Activated naive CD8-positive, alpha-beta T cell (primary cell): ENCODE data around the gene IRX4.
"Not testable (repeated sequence)": the region's sequence is repeated elsewhere in the genome, so short reads cannot be mapped to it uniquely, and the experiment has no call there.

Experiments used
- H3K27ac Mint-ChIP-seq: one replicate; pipeline ENCODE4 v1.8.0; 2021; ENCODE audit warnings: mixed read lengths
- H3K27me3 Mint-ChIP-seq: one replicate; pipeline ENCODE4 v1.8.0; 2021; ENCODE audit warnings: mixed read lengths
- H3K36me3 Mint-ChIP-seq: one replicate; pipeline ENCODE4 v1.8.0; 2021; ENCODE audit warnings: mixed read lengths
- H3K4me1 Mint-ChIP-seq: one replicate; pipeline ENCODE4 v1.8.0; 2021; ENCODE audit warnings: low read depth, mixed read lengths
- H3K4me3 Mint-ChIP-seq: one replicate; pipeline ENCODE4 v1.8.0; 2021; ENCODE audit warnings: mild to moderate bottlenecking, mixed read lengths
- H3K9me3 Mint-ChIP-seq: one replicate; pipeline ENCODE4 v1.8.0; 2021; ENCODE audit warnings: low read depth, mixed read lengths

Gene IRX4

DNA sequence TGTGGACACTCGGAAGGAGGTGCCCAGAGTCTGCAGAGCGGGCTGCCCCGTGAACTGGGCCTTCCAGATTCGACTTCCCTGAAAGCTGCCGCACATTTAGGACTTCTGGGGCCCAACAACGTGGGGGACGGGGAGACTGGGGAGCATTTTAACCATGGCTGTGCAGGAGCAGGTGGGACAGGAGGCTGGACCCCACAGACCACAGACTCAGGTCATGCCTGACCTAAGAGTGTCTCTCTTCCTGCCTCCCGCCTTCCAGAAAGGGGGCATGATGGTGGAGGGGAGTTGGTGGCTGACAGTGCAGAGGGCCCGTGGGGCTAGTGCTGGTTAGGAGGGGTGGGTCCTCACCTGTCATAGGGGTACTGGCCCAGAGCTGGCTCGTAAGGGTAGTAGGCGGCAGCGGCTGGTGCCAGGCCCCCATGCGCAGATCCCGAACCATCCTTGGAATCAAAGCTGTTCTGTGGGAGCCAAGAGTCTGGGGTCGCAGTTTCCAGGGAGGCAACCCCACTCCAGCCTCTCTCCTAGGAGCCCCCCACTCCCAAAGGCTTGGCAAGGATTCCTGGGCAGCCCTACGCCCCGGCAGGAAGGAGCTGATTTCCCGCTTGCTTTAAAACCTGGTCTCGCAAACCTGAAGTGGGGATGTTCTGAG, 2.2 kb downstream of the IRX4 start:
- H3K4me1 Mint-ChIP-seq, result peaks cover 16% of the 10 kb centered on the region
- no peaks in the 10 kb centered on the region for H3K9me3 Mint-ChIP-seq
- no peak overlapping the region for H3K27ac Mint-ChIP-seq
- no peaks in the 10 kb centered on the region for H3K36me3 Mint-ChIP-seq
- no peak overlapping the region for H3K4me3 Mint-ChIP-seq
- peaks cover 31% of the 10 kb centered on the region for H3K27me3 Mint-ChIP-seq

DNA sequence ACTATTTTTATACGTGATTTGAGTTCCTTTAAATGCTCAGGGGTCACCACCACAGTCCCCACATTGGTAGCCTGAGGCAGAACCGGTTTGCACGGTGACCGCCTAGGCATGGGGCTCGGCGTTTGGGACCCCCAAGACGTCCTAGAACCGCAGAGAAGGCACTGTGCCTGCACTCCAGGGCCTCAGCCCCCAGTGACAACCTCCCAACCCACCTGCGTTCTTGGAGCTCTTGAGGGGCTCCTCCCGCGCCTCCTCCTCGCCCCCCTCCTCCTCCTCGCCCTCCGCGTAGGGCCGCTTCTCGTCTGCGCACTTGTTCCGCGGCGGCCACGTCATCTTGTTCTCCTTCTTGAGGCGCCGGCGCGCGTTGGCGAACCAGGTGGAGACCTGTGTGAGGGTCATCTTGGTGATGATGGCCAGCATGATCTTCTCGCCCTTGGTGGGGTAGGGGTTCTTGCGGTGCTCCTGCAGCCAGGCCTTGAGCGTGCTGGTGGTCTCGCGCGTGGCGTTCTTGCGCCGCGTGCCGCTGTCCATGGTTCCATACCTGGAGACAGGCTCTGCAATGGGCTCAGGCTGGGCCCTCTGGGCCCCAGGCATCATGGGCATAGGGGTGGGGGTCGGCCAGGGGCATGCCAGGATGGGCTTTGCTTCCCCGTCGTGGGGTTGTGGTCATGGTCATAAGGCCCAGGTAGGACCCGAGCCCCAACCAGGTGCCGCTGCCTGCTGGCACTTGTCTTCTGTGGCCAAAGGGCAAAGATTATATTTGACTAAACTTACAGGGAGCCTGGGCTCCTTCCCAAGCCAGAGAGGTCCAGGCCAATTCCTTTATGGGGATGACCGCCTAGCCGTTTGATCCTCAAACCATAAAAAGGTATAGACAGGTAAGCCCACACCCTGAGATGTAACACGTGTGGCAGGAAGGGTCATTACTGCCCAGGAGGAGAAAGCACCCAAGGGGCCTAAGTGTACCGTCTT, 3.1 kb downstream of the IRX4 start:
- Mint-ChIP-seq H3K27ac (no peak overlapping the region), H3K9me3 (no peaks in the 10 kb centered on the region), H3K4me1 (peaks cover 20% of the 10 kb centered on the region), H3K27me3 (peaks cover 28% of the 10 kb centered on the region), H3K4me3 (no peak overlapping the region), H3K36me3 (no peaks in the 10 kb centered on the region)

DNA sequence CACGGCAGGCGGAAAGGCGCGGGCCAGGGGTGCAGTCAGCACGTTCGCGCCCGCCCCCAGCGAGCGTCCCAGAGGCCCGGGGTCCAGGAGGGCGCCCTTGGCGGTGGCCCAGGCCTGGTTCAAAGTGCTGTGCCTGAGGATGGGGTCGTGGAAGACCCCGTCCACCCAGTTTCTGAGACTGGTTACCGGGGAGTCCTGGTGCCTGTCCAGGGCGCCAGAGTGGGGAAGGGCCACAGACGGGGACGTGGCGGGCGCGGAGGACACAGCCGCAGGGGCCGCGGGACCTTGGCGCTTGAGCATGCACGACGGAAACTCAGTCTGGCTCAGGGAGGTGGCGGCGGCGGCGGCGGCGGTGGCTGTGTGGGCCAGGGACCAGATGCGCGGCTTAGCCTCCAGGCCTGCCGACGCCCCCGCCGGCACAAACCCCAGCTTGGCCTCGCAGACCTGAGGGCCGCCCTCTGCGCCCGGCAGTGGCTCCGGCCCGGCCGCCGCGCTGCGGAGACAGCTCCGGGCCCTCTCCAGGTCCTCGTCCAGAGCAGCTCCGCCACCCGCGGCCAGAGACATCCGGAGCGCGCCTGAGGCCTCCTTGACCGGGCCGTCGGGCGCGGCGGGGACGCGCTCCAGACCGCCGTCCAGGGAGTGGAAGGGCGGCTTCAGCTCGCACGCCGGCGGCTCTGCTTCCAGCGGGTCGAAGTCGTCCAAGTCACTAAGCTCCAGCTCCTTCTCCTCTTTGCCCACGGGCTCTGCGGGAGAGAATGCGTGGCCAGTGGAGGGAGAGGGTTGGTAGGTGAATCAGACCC, 4.5 kb downstream of the IRX4 start:
- peaks cover 14% of the 10 kb centered on the region for H3K4me1 Mint-ChIP-seq
- H3K36me3 Mint-ChIP-seq, result no peaks in the 10 kb centered on the region
- no peaks in the 10 kb centered on the region for H3K9me3 Mint-ChIP-seq
- no peak overlapping the region for H3K4me3 Mint-ChIP-seq
- H3K27ac Mint-ChIP-seq, result no peak overlapping the region
- peaks cover 26% of the 10 kb centered on the region for H3K27me3 Mint-ChIP-seq

DNA sequence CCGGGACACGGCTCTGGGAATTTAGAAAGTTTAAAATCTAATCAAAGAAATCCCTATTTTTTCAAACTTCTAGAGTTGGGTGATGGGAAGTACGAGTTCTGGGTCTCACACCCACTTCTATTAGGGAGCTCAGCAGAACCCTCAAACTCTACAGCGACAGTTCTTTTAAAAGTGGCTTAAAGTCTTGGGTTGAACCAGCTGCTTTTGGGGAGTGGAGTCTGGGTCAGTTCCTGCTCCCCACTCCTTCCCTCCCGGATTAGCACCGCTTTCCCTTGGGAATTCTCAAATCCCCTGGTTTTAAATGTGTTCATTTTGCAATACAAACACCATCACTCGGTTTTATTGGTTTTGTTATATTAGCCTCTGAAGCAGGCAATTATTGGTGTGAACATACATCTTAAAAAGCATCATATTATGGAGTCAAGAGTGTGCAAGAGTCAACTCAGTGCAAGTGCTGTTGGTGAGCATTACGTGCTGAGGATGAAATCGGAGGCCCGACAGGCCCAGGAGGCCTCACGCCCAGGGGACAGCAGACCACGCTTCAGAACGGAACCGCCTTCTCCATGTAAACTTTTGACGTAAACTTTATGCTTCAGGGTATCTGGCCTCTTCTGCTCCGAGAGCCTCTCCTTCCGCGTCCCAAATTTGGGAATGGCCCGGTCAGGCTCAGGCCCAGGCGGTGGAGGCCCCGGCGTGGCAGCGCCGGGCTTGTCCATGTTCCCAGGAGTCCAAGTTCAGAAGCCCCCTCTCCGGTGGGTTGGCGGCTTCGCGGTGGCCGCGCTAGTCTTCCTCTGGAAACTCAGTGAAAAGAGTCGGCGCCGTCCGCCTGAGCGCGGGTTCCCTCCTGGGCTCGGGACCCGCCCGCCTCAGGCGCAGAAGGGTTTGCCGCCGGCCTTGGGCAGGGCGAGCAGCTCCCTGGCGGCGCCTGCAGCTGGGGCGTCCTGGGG, 5.3 kb downstream of the IRX4 start:
- no peaks in the 10 kb centered on the region for H3K36me3 Mint-ChIP-seq
- peaks cover 13% of the 10 kb centered on the region for H3K4me1 Mint-ChIP-seq
- no peak overlapping the region for H3K4me3 Mint-ChIP-seq
- no peaks in the 10 kb centered on the region for H3K9me3 Mint-ChIP-seq
- H3K27ac Mint-ChIP-seq, result no peak overlapping the region
- H3K27me3 Mint-ChIP-seq, result peaks cover 32% of the 10 kb centered on the region

- H3K27me3 Mint-ChIP-seq, result peaks cover 32% of the 10 kb centered on the region
- H3K9me3 Mint-ChIP-seq, result no peaks in the 10 kb centered on the region
- H3K4me3 Mint-ChIP-seq, result no peak overlapping the region
- H3K36me3 Mint-ChIP-seq, result no peaks in the 10 kb centered on the region
- H3K4me1 Mint-ChIP-seq, result peaks cover 13% of the 10 kb centered on the region
- no peak overlapping the region for H3K27ac Mint-ChIP-seq
These were observed 6.1 kb downstream of the IRX4 start for GRCh38 chr5:1876660-1877064.

DNA sequence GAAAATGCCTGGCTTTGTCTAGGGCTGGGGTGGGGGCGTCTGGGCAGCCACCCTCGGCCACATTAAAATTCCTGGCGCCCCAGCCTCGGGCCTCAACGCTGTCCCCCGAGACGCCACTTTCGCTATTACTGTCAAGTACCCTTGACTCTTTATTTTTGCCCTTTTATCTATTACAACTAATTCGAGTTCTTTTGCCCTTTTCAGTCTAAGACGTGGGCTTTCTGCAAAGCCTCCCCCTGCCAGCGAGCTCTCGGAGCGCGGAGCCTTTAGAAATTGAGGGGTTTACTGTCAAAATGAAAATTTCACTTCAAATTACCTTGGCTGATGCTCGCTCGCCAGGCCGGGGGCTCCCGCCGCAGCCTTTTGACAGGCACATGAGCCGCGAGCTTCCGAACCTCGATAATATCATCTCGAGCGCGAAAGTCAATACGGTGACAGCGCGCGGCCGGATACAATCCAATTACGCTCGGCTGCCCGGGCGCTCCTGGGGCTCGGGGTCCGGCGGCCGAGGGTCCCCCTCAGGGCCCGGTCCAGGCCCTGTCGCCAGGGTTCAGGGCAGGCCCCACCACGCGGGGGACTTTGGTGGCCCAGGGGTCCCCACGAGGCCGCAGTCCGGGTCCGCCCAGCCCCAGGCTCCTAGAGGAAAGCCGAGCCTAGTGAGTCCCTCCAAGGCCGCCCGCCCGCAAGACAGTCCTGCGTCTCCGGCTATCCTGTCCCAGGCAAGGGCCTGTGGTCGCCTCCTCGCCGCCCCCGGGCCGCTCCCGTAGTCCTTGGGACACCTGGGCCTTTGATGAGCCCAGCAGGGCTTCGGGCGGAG, 6.7 kb downstream of the IRX4 start:
- Mint-ChIP-seq H3K4me1 (peaks cover 13% of the 10 kb centered on the region), H3K4me3 (peak overlapping the region; percentile 71), H3K27me3 (peaks cover 32% of the 10 kb centered on the region), H3K36me3 (no peaks in the 10 kb centered on the region), H3K9me3 (no peaks in the 10 kb centered on the region), H3K27ac (no peak overlapping the region)

DNA sequence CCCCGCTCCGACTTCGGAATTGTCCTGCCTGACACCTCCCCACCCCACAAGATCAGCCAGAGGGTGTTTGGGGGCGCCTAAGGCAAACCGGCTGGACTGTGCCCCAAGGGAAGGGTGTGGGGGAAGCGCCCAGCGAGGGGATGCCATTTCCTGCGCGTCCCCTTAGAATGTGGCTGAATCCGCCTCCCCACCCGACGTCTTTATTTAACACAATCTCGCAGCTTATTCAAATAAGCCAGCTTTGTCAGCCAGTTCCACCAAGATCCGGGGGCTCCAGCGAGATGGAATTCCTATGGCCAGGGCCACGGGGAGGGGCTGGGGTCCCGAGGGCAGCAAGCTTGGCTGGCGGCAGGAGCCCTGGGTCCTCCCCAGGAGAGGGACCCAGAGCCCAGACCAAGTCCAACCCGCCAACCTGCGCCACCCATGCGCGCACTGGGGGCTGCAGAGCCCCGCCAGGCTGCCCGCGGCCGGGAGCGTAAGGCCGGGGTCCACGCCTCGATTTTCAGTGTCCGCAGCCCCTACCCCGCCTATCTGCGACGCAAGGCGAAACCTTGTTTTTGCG, 7.4 kb downstream of the IRX4 start:
- H3K27ac Mint-ChIP-seq, result no peak overlapping the region
- H3K27me3 Mint-ChIP-seq, result peaks cover 29% of the 10 kb centered on the region

DNA sequence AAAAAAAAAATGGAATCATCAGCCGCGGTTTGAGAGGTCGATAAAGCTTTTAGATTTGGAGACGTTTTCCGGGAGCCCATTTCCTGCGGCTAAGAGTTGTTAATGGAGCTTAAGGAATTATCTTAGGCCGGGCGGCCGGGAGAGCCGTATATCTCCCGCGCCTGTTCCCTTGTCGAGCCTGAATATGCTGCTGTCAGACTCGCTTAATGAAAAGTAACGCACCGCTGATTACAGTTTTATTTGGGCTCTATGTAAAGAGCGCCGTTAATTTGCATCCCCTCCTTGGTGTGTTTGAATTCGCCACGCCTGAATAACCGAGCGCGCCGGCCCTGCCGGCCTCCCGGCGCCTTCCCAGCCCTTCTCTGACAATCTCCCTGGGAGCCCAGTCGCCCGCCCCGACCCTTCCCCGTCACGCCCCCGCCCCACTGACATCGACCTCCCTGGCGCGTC, 7.9 kb downstream of the IRX4 start:
- peaks cover 24% of the 10 kb centered on the region for H3K27me3 Mint-ChIP-seq
- H3K36me3 Mint-ChIP-seq, result no peaks in the 10 kb centered on the region
- no peak overlapping the region for H3K4me3 Mint-ChIP-seq
- H3K4me1 Mint-ChIP-seq, result peaks cover 11% of the 10 kb centered on the region
- H3K9me3 Mint-ChIP-seq, result no peaks in the 10 kb centered on the region
- H3K27ac Mint-ChIP-seq, result no peak overlapping the region

More for the DNA sequence above, 7.4 kb downstream of the IRX4 start:
- Mint-ChIP-seq H3K4me1 (peaks cover 11% of the 10 kb centered on the region), H3K9me3 (no peaks in the 10 kb centered on the region), H3K36me3 (no peaks in the 10 kb centered on the region), H3K4me3 (peak overlapping the region; percentile 17)

- Mint-ChIP-seq H3K4me3 (no peak overlapping the region), H3K4me1 (peaks cover 9% of the 10 kb centered on the region), H3K36me3 (no peaks in the 10 kb centered on the region), H3K27ac (no peak overlapping the region), H3K27me3 (peaks cover 19% of the 10 kb centered on the region), H3K9me3 (no peaks in the 10 kb centered on the region)
These were observed 8.4 kb downstream of the IRX4 start for GRCh38 chr5:1874348-1874747.

DNA sequence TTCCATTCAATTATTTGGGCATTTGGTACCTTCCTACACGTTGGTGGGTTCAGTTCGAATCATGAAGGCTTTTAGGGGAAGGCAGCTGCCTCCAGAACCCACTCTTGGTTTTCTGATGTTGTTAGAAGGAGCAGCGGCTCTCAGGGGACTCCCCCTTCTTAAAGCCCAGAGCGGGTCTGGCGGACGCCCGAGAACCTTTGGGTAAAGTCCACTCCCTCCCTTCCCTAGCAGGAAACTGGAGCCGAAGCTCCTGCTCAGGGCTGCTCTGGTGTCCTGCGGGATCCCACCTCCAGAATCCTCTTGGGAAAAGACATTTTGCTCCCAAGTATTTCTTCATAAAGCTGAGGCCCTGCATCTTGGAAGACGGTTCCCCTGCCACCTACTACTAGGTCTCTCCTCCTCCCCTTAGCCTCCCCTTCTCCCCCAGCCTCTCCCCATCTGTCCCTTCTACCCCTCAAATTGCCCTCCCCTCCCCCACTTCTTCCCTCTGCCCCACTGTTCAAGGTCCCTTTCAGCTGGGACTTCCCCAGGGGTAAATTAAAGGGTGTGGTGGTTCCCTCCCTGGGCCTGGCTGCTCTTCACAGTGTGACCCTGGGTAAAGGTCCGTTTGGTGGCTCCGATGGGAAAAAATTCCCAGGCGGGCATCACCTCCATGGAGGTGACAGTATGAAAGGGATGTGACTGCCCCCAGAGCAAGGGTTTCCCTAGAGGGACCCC, 9.3 kb downstream of the IRX4 start:
- no peaks in the 10 kb centered on the region for H3K36me3 Mint-ChIP-seq
- peaks cover 18% of the 10 kb centered on the region for H3K27me3 Mint-ChIP-seq
- peaks cover 9% of the 10 kb centered on the region for H3K4me1 Mint-ChIP-seq
- H3K27ac Mint-ChIP-seq, result no peak overlapping the region
- no peak overlapping the region for H3K4me3 Mint-ChIP-seq
- H3K9me3 Mint-ChIP-seq, result no peaks in the 10 kb centered on the region

- no peaks in the 10 kb centered on the region for H3K36me3 Mint-ChIP-seq
- peaks cover 7% of the 10 kb centered on the region for H3K4me1 Mint-ChIP-seq
- H3K27ac Mint-ChIP-seq, result no peak overlapping the region
- no peaks in the 10 kb centered on the region for H3K9me3 Mint-ChIP-seq
- peaks cover 18% of the 10 kb centered on the region for H3K27me3 Mint-ChIP-seq
- H3K4me3 Mint-ChIP-seq, result no peak overlapping the region
These were observed 11.3 kb downstream of the IRX4 start for GRCh38 chr5:1871441-1871840.

- not testable (repeated sequence) for H3K36me3 Mint-ChIP-seq, H3K4me1 Mint-ChIP-seq, H3K27ac Mint-ChIP-seq, H3K4me3 Mint-ChIP-seq, H3K9me3 Mint-ChIP-seq
- H3K27me3 Mint-ChIP-seq, result peaks cover 14% of the 10 kb centered on the region
These were observed 12.1 kb downstream of the IRX4 start for GRCh38 chr5:1870435-1871272.
